Astrocyte of the cerebellum (primary cell): ENCODE results near the gene DOCK1.

Experiments
- DNase-seq: peaks from one replicate; pipeline ENCODE4 v3.0.0-alpha.2; 2011; ENCODE audit warnings: low read depth
- H3K4me3 ChIP-seq: 2 replicates; pipeline ENCODE4 v1.5.1; 2011; ENCODE audit warnings: mild to moderate bottlenecking, low read depth, low read length, moderate library complexity
- in situ Hi-C: cut with HindIII; loops from 2 replicates; pipeline ENCODE4 v1.10.0; 2017; ENCODE audit warnings: low sequenced_read_pairs
- TF ChIP-seq, protein P1 (sequence below): IDR thresholded peaks from 2 replicates; pipeline ENCODE4 v1.5.1; 2012; ENCODE audit warnings: low read length, low read depth, moderate library complexity, mild to moderate bottlenecking; ENCODE audit errors: missing control alignments

Gene DOCK1

DNA sequence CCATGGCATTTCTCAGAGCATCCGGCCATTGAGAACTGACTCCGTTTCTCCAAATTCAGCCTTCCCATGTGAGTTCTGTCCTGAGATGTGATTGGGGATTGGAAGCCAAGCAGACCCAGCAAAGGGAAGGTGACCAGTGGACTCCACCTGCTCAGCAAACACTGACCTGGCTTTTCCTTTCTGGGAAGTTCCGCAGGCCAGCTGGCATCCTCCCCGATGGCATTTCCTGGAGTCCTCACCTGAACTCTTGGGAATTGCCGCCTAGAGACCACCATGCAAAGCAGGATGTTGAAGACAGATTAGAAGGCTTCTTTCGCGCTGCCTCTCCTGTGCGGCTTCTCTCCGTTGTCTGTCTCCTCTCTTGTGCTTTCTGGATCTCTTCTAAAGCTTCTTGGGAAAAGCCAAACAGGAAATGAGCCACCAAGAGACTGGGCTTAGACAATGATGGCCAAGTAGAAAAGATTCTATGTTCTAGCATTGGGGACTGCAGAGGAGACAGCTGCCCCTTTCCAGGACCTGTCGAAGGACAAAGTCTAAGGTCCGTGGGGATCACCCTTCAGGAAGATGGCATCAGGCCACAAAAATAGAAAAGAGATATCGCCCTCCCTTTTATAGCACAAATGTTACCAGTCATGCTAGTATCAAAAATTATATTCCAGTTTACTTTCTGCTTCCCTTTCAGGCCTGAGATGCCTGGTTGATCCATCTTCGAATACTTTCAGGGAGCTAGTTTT, 394.9 kb downstream of the DOCK1 start:
- no peak for DNase-seq
- in situ Hi-C loops, result no loop called here
- TF ChIP-seq, protein P1, sequence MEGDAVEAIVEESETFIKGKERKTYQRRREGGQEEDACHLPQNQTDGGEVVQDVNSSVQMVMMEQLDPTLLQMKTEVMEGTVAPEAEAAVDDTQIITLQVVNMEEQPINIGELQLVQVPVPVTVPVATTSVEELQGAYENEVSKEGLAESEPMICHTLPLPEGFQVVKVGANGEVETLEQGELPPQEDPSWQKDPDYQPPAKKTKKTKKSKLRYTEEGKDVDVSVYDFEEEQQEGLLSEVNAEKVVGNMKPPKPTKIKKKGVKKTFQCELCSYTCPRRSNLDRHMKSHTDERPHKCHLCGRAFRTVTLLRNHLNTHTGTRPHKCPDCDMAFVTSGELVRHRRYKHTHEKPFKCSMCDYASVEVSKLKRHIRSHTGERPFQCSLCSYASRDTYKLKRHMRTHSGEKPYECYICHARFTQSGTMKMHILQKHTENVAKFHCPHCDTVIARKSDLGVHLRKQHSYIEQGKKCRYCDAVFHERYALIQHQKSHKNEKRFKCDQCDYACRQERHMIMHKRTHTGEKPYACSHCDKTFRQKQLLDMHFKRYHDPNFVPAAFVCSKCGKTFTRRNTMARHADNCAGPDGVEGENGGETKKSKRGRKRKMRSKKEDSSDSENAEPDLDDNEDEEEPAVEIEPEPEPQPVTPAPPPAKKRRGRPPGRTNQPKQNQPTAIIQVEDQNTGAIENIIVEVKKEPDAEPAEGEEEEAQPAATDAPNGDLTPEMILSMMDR, result no peak
- no peak overlapping the region for H3K4me3 ChIP-seq

DNA sequence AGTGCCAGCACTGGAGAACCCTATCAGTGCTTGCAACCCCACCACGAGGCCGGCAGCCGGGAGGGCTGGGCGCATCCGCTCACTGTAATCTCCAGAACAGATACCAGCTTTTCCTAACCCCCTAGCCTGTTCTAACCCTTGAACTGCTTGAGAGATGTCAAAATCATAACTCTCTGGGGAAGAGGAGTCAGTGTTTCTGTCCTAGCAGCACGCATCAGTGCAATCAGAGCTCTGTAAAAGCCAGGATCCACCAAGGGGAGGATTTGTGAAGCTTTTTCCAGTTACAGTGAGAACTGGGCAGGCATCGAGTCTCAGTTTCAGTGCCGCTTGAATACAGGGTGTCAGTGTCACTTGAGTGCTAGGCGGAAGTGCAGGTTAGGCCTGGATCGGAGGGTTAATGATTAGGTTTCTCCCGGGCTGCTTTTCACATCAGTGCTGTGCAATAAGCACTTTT, 395.7 kb downstream of the DOCK1 start:
- TF ChIP-seq, protein P1, result no peak
- DNase-seq, result no peak
- H3K4me3 ChIP-seq, result no peak overlapping the region
- in situ Hi-C loops, result no loop called here

DNA sequence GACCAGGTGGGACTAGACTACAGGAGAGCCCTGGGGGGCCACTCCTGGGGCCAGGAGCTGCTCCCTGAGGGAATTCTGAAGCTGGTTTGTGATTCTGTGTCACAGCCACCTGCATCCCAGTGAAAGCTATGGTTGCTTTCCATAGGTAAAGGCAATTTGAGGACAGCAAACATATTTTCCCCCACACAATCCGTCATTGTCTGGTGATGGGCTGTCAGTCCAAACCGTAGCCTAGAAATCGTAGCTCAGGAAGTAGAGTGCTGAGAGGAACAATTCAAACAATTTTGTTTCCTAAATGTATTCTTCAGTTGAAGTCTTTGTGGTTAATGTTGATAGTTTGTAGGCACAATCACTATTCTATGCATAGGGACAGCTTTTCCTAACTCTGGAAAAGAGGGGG, 397.1 kb downstream of the DOCK1 start:
- TF ChIP-seq, protein P1, result no peak
- in situ Hi-C loops, result no loop called here

DNA sequence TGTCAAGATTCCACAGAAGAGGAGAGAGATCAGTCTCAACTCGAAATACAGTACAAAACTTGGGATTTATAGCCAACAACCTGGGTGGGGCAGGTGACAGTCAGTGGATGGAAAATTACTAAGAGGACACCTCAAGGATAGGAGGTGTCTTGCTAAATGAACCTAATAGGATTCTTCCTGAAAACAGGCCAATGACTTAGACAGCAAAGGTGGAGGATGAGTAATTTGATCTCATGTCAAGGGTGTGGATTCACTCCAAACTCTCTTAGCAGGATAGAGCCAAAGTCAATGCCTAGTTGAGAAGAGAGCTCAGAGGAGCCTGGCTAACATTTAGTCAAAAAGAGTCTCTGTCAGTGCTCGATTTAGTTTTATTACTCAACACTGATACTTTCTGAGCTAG, 397.9 kb downstream of the DOCK1 start:
- DNase-seq, result no peak
- H3K4me3 ChIP-seq, result no peak overlapping the region
- TF ChIP-seq, protein P1, result no peak
- in situ Hi-C loops, result no loop called here

More for the DNA sequence above, 397.1 kb downstream of the DOCK1 start:
- no peak overlapping the region for H3K4me3 ChIP-seq
- no peak for DNase-seq

DNA sequence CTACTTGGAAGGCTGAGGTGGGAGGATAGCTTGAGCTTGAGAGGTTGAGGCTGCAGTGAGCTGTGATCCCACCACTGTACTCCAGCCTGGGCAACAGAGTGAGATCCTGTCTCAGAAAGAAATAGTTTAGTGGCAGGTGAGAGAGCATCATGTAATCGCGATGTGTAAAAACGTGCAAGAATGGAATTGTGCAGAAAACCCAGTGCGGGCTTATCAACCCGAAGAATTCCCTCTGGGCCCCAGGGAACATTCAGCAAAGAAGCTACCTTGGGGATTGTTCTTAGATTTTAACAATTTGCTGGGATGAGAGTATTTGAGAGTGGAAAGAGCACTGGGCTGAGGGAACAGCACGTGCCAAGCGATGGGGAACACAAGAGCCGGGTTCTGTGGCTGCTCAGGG, 398.5 kb downstream of the DOCK1 start:
- in situ Hi-C loops, result no loop called here
- no peak overlapping the region for H3K4me3 ChIP-seq
- DNase-seq, result no peak
- TF ChIP-seq, protein P1, result no peak

DNA sequence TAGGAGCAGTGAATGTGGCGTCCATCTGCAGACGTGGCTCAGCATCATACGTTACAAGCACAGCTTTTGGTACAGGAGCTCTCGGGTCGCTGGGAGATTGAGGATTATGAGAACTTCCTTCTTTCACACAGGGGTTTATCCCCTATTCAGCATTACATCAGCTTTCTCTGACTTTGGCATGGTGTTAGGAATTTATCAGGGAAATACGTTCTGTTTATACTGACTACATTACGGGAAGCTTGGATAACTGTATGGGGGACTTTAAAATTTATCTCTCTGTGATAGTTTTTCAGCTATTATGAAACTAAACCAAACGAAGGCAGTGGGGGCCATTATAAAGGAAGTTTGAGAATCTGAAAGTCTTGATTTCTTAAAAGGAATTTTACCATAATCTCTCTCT, 401.3 kb downstream of the DOCK1 start:
- no peak overlapping the region for H3K4me3 ChIP-seq
- no peak for DNase-seq
- in situ Hi-C loops, result no loop called here
- TF ChIP-seq, protein P1, result no peak
